Trophoblast cell (in vitro differentiated cells and primary cell): ENCODE data around the gene GLDN.

ENCODE experiments used
- DNase-seq, 2 donors: peaks; one replicate each; pipeline ENCODE4 v3.0.0-alpha.2; 2016
- H2AFZ ChIP-seq: 2 replicates; pipeline ENCODE4 v1.6.1; 2013; ENCODE audit warnings: low read length, moderate library complexity, mild to moderate bottlenecking; ENCODE audit not compliant: insufficient read depth, poor library complexity
- H2AK5ac ChIP-seq: 2 replicates; pipeline ENCODE4 v1.6.1; 2013; ENCODE audit warnings: mild to moderate bottlenecking, low read length
- H2BK120ac ChIP-seq: 2 replicates; pipeline ENCODE4 v1.6.1; 2013; ENCODE audit warnings: low read length, mild to moderate bottlenecking, moderate library complexity; ENCODE audit not compliant: insufficient read depth, poor library complexity
- H2BK12ac ChIP-seq: 2 replicates; pipeline ENCODE4 v1.6.1; 2013; ENCODE audit warnings: mild to moderate bottlenecking, low read length, moderate library complexity
- H2BK5ac ChIP-seq: 2 replicates; pipeline ENCODE4 v1.6.1; 2013; ENCODE audit warnings: low read length, low read depth, moderate library complexity, mild to moderate bottlenecking; ENCODE audit not compliant: poor library complexity
- H3K14ac ChIP-seq: 2 replicates; pipeline ENCODE4 v1.6.1; 2013; ENCODE audit warnings: mild to moderate bottlenecking, low read length
- H3K18ac ChIP-seq: 2 replicates; pipeline ENCODE4 v1.6.1; 2013; ENCODE audit warnings: mild to moderate bottlenecking, low read length
- H3K23ac ChIP-seq: 2 replicates; pipeline ENCODE4 v1.6.1; 2013; ENCODE audit warnings: low read length
- H3K27ac ChIP-seq: 2 replicates; pipeline ENCODE4 v1.5.1; 2013; ENCODE audit warnings: low read depth, mild to moderate bottlenecking, inconsistent platforms, low read length, moderate library complexity
- H3K27me3 ChIP-seq: 2 replicates; pipeline ENCODE4 v1.6.1; 2013; ENCODE audit warnings: inconsistent platforms, mild to moderate bottlenecking, low read length, moderate library complexity; ENCODE audit not compliant: insufficient read depth
- H3K36me3 ChIP-seq, 2 experiments: 1 replicate in 1 of 2; 2 replicates in 1 of 2; pipeline ENCODE4 v1.6.1; 2013; ENCODE audit warnings: low read length in 2 of 2, mild to moderate bottlenecking in 2 of 2, moderate library complexity in 1 of 2; ENCODE audit not compliant: insufficient read depth in 2 of 2, control insufficient read depth in 1 of 2
- H3K4ac ChIP-seq: 2 replicates; pipeline ENCODE4 v1.6.1; 2013; ENCODE audit warnings: low read depth, mild to moderate bottlenecking, low read length, moderate library complexity
- H3K4me1 ChIP-seq, 2 experiments: 1 replicate in 1 of 2; 2 replicates in 1 of 2; pipeline ENCODE4 v1.6.1; 2013; ENCODE audit warnings: low read length in 2 of 2, mild to moderate bottlenecking in 2 of 2, moderate library complexity in 1 of 2; ENCODE audit not compliant: insufficient read depth in 2 of 2, control insufficient read depth in 1 of 2
- H3K4me2 ChIP-seq: 2 replicates; pipeline ENCODE4 v1.6.1; 2013; ENCODE audit warnings: inconsistent platforms, mild to moderate bottlenecking, low read length, moderate library complexity
- H3K4me3 ChIP-seq: 2 replicates; pipeline ENCODE4 v1.5.1; 2013; ENCODE audit warnings: mild to moderate bottlenecking, low read depth, low read length, inconsistent platforms
- H3K79me1 ChIP-seq: one replicate; pipeline ENCODE4 v1.6.1; 2013; ENCODE audit warnings: low read length
- H3K79me2 ChIP-seq: 2 replicates; pipeline ENCODE4 v1.6.1; 2013; ENCODE audit warnings: low read length, mild to moderate bottlenecking; ENCODE audit not compliant: control insufficient read depth, insufficient read depth, poor library complexity
- H3K9ac ChIP-seq: 2 replicates; pipeline ENCODE4 v1.6.1; 2013; ENCODE audit warnings: mild to moderate bottlenecking, low read length
- H3K9me3 ChIP-seq: 2 replicates; pipeline ENCODE4 v1.6.1; 2013; ENCODE audit warnings: low read depth, mild to moderate bottlenecking, control low read depth, inconsistent platforms, low read length; ENCODE audit not compliant: insufficient read depth
- H4K12ac ChIP-seq: 2 replicates; pipeline ENCODE4 v1.6.1; 2013; ENCODE audit warnings: low read depth, mild to moderate bottlenecking, low read length, moderate library complexity
- H4K8ac ChIP-seq: 2 replicates; pipeline ENCODE4 v1.6.1; 2013; ENCODE audit warnings: low read depth, mild to moderate bottlenecking, low read length, moderate library complexity
- H4K91ac ChIP-seq: one replicate; pipeline ENCODE4 v1.6.1; 2013; ENCODE audit warnings: low read depth, mild to moderate bottlenecking, low read length, moderate library complexity
- WGBS: extraction: QIAGEN DNeasy Blood & Tissue Kit; methylation state at CpG from one replicate; pipeline ENCODE4 v1.1.7; 2013; ENCODE audit warnings: missing lambda C conversion rate; ENCODE audit not compliant: insufficient read length, insufficient coverage; ENCODE audit errors: extremely low coverage; 5-methylcytosine and 5-hydroxymethylcytosine counted together

GLDN gene

GRCh38 chr15:51314391-51315337, 26.8 kb upstream of the GLDN start:
- Histone ChIP-seq H3K9ac (no peak overlapping the region), H2BK120ac (peak overlapping the region; percentile 80), H3K9me3 (no peaks in the 10 kb centered on the region), H3K23ac (no peak overlapping the region), H2BK12ac (peak overlapping the region; percentile 61), H2AFZ (no peak overlapping the region), H3K14ac (peak overlapping the region; percentile 50), H3K4me1 (peaks cover 18 to 36% of the 10 kb centered on the region in 2 experiments), H3K79me2 (peaks cover 2% of the 10 kb centered on the region), H3K4me3 (no peak overlapping the region), H2BK5ac (peak overlapping the region; percentile 81), H3K4ac (peak overlapping the region; percentile 26), H3K79me1 (peaks cover 28% of the 10 kb centered on the region), H2AK5ac (peak overlapping the region; percentile 34), H3K18ac (peak overlapping the region; percentile 14), H3K27me3 (no peaks in the 10 kb centered on the region), H3K27ac (peak overlapping the region; percentile 75), H4K91ac (peak overlapping the region; percentile 86), H4K8ac (peak overlapping the region; percentile 40), H4K12ac (no peak overlapping the region), H3K4me2 (peak overlapping the region; percentile 10), H3K36me3 (no peaks in the 10 kb centered on the region)
- peak; percentile 21 to 85 for DNase-seq
- no CpG with 5 or more reads among the region's 10 CpGs for WGBS

DNA sequence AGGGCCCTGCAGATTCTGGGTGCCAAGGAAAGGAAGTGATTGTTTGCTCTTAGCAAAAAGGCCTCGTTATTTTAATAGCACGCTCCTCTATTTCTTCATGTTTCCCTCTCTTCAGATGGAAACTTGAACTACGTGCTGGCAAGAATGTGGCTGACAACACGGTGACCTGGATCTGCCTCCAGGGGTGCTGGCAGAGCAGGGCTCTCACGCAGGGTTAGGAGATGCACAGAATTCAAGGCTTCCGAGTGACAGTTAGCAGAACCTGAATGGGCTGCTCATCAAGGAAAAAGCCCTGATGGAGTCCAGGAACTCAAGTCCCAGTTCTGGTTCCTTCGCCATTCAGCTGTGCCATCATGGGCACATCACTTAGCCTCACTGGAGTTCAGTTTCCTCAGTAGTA, 25.7 kb upstream of the GLDN start:
- Histone ChIP-seq H3K36me3 (no peaks in the 10 kb centered on the region), H3K4me2 (no peak overlapping the region), H3K79me2 (peaks cover 2% of the 10 kb centered on the region), H3K79me1 (peaks cover 25% of the 10 kb centered on the region), H3K9ac (no peak overlapping the region), H4K12ac (no peak overlapping the region), H3K27me3 (no peaks in the 10 kb centered on the region), H3K4me1 (peaks cover 18 to 33% of the 10 kb centered on the region in 2 experiments), H3K18ac (no peak overlapping the region), H2BK5ac (peak overlapping the region; percentile 68), H2AK5ac (no peak overlapping the region), H3K23ac (no peak overlapping the region), H4K8ac (no peak overlapping the region), H3K14ac (peak overlapping the region; percentile 22), H2AFZ (no peak overlapping the region), H2BK120ac (peak overlapping the region; percentile 77), H4K91ac (peak overlapping the region; percentile 37), H3K4ac (no peak overlapping the region), H3K27ac (peak overlapping the region; percentile 75), H3K9me3 (no peaks in the 10 kb centered on the region), H3K4me3 (no peak overlapping the region), H2BK12ac (peak overlapping the region; percentile 15)
- DNase-seq, result peak in 1 of 2 donors; percentile 74
- no CpG with 5 or more reads among the region's 7 CpGs for WGBS

DNA sequence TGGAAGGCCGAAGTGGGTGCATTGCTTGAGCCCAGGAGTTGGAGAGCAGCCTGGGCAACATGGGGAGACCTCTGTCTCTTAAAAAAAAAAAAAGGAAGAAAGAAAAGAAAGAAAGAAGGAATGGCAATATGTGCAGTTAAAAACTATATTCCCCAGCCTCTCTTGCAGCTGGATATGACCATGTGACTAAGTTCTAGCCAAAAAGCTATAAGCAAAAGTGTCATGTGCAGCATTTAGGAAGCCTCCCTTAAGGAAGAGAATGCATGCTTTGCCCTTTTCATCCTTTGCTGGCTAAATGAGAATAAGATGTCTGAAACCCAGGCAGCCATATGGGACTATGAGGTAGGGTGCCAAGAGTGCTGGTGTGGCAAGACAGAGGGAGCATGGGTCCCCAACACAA, 24.8 kb upstream of the GLDN start:
- H4K12ac ChIP-seq, result no peak overlapping the region
- H2BK120ac ChIP-seq, result peak overlapping the region; percentile 41
- H3K23ac ChIP-seq, result no peak overlapping the region
- peaks cover 30% of the 10 kb centered on the region for H3K79me1 ChIP-seq
- H2AK5ac ChIP-seq, result no peak overlapping the region
- peak overlapping the region; percentile 50 for H4K91ac ChIP-seq
- H3K79me2 ChIP-seq, result peaks cover 5% of the 10 kb centered on the region
- no peak overlapping the region for H3K9ac ChIP-seq
- H3K4me2 ChIP-seq, result no peak overlapping the region
- no peak overlapping the region for H3K27ac ChIP-seq
- no peak for DNase-seq
- peaks cover 0 to 3% of the 10 kb centered on the region in 2 experiments for H3K36me3 ChIP-seq
- peaks cover 23 to 39% of the 10 kb centered on the region in 2 experiments for H3K4me1 ChIP-seq
- no peak overlapping the region for H3K18ac ChIP-seq
- H3K9me3 ChIP-seq, result no peaks in the 10 kb centered on the region
- no peak overlapping the region for H2AFZ ChIP-seq
- no peak overlapping the region for H4K8ac ChIP-seq
- no peak overlapping the region for H3K4me3 ChIP-seq
- H3K14ac ChIP-seq, result no peak overlapping the region
- H3K4ac ChIP-seq, result no peak overlapping the region
- no CpG with 5 or more reads among the region's 1 CpG for WGBS
- H2BK5ac ChIP-seq, result peak overlapping the region; percentile 32
- H2BK12ac ChIP-seq, result peak overlapping the region; percentile 77
- H3K27me3 ChIP-seq, result no peaks in the 10 kb centered on the region

- Histone ChIP-seq H3K79me1 (peaks cover 30% of the 10 kb centered on the region), H3K14ac (peak overlapping the region; percentile 2), H4K91ac (peak overlapping the region; percentile 66), H3K23ac (no peak overlapping the region), H3K4ac (no peak overlapping the region), H2BK120ac (peak overlapping the region; percentile 5), H3K27ac (peak overlapping the region; percentile 22), H3K27me3 (no peaks in the 10 kb centered on the region), H2BK12ac (peak overlapping the region; percentile 73), H3K79me2 (peaks cover 5% of the 10 kb centered on the region), H3K9ac (no peak overlapping the region), H2AFZ (no peak overlapping the region), H2BK5ac (peak overlapping the region; percentile 9), H4K8ac (no peak overlapping the region), H3K4me2 (no peak overlapping the region), H4K12ac (no peak overlapping the region), H3K36me3 (peaks cover 0 to 3% of the 10 kb centered on the region in 2 experiments), H3K4me3 (no peak overlapping the region), H3K4me1 (peaks cover 22 to 26% of the 10 kb centered on the region in 2 experiments), H3K9me3 (no peaks in the 10 kb centered on the region), H3K18ac (no peak overlapping the region), H2AK5ac (no peak overlapping the region)
- DNase-seq, result peak; percentile 41 to 87
- no CpG with 5 or more reads among the region's 7 CpGs for WGBS
These were observed 22.9 kb upstream of the GLDN start for GRCh38 chr15:51318382-51319150.
